Bladder microvascular endothelial cell (primary cell): Measurements from ENCODE around the gene ZNF668. TPM values are rescaled to one million over a fixed set of nuclear protein-coding genes. Genes with fewer than 3 reads are reported as not detected.

Source experiments
- total RNA-seq: library from RNA; depleted of rRNA; stranded (reverse); fragments of >200 nt; gene quantifications from 2 replicates; pipeline ENCODE4 v1.2.3, GENCODE V29; 2014

Gene ZNF668
- 5.7 and 6.3 TPM in 2 replicates for total RNA-seq

GRCh38 chr16:31073970-31074813 lies at the start of gene ZNF668, which contains the start of gene ZNF646:
Gene ZNF668 (minus strand): TSS chr16:31074240. CDS start chr16:31064459, 9,781 bp downstream.
Gene ZNF646 (plus strand): TSS chr16:31074422. CDS start chr16:31076325, 1,903 bp downstream.

DNA sequence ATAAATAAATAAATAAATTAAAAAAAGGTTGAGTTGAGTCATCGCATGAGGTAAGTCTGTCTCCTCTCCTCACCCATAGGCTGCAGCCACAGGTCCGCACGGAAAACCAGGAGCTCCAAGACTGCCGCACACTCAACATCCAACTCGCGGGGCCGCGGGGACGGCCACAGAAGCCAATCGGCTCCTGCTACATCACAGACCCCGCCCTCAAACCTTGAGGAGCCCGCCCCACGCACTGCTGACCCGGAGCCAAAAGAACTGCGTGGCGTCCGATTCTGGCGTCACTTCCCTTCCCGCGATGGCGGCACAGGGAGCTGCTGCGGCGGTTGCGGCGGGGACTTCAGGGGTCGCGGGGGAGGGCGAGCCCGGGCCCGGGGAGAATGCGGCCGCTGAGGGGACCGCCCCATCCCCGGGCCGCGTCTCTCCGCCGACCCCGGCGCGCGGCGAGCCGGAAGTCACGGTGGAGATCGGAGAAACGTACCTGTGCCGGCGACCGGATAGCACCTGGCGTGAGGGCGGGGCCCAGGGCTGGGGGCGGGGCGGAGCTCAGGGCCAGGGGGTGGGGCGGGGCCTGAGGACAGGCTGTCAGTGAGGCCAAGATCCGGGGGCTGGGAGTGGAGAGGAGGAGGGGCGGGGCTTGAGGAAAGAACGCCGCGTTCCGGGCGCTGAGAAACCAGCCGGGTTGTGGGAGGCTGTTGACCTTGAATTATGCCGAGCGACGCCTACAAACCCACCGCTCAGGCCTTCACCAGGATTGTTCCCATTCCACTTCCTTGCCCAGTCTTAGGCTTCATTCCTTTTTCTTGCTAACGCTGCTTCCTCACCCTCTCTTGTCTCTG lies 43.6 kb upstream of the ZNF668 start, which contains the start of gene KAT8:
Gene KAT8 (plus strand): TSS at position 281 of the 839 bp plus-strand sequence. CDS start 18 bp downstream, at position 299.

GRCh38 chr16:31108035-31108793 lies 34.2 kb upstream of the ZNF668 start, which contains the start of gene BCKDK:
Gene BCKDK (plus strand): TSS chr16:31108386. CDS start chr16:31109224, 838 bp downstream.

DNA sequence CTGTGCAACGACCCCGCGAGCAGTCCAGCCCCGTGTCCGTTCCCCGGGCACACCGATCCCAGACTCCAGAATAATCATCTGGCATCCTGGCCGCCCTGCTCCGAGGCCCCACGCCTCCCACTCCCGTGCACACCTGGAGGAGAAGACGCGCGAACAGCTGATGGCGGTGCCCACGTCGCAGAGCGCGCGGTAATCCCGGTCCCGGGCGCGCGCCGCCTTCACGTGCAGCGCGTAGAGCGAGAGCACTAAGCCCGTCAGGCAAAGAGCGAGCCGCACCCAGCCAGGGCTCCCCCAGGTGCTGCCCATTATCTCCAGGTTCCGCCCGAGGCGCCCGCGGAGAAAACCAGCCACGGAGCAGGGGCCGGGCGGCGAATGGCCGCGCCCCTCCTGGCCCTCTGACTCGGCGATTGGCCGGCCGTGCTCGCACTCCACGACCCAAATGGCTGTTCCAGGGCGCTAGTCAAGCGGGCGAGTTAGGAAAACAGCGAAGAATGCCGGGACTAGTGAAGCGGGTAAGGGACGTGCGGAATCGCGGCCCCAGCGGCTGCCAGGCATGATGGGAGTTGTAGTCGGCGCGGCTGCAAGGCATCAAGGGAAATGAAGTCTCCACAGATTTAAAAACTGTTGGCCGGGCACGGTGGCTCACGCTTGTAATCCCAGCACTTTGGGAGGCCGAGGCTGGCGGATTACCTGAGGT lies 20.5 kb upstream of the ZNF668 start, which contains the start of gene VKORC1:
Gene VKORC1 (minus strand): TSS at position 374 of the 697 bp plus-strand sequence. CDS start 68 bp downstream, at position 306.

DNA sequence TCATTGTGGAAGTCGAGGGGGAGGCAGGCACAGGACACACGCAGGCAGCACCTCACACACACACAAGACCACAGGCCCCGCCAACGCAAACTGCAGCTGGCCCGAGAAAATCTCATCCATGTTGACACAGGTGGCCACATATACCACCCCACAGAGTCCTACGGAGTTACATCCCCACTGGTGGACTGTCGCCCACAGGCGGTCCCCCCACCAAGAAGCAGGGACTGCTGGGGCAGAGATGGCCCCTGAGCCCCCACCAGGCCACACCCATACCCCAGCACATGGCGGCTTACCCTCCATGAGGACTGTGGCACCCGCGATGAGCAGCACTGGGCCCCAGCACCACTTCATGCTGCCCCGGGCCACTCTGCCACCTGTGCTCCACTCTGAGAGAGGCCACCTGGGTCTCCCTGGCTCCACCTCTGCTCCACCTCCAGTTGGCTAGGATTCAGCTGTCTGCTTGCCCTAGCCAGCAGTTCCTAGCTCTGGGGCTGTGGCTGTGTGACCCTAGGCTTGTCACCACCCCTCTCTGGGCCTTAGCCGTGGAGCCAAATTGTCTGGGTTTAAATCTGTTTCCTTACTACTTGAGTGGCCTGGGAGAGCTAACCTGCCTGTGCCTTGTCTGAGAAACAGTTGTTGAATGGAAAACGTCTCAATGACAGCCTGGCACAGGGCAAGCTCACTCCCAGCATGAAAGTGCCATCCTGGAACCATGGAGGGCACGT lies 14.6 kb upstream of the ZNF668 start, which contains the start of gene PRSS53:
Gene PRSS53 (minus strand): TSS at position 485 of the 725 bp plus-strand sequence. CDS start 134 bp downstream, at position 351.

GRCh38 chr16:31032736-31033708 lies 41.0 kb downstream of the ZNF668 start, which contains the start of gene STX4:
Gene STX4 (plus strand): TSS chr16:31033558. CDS start chr16:31033806, 248 bp downstream.

Other genes with a start within 250 kb of the ZNF668 start
- gene BCL7C, start 180.2 kb downstream of the ZNF668 start, total RNA-seq: 23.1 and 27.8 TPM in 2 replicates
- under 0.01 and 0.19 TPM in 2 replicates for gene CTF1, start 177.6 kb downstream of the ZNF668 start, total RNA-seq
- gene FBXL19, start 150.7 kb downstream of the ZNF668 start, total RNA-seq: 14.0 and 15.2 TPM in 2 replicates
- 13.5 and 16.0 TPM in 2 replicates for gene ORAI3, start 125.2 kb downstream of the ZNF668 start, total RNA-seq
- gene SETD1A, start 116.5 kb downstream of the ZNF668 start, total RNA-seq: 1.6 and 5.4 TPM in 2 replicates
- gene HSD3B7, start 89.0 kb downstream of the ZNF668 start, total RNA-seq: 17.3 and 22.2 TPM in 2 replicates
- 1.1 TPM in 1 of 2 replicates, not detected in the other for gene STX1B, start 63.6 kb downstream of the ZNF668 start, total RNA-seq
- gene STX4, start 40.7 kb downstream of the ZNF668 start, total RNA-seq: 19.3 and 35.1 TPM in 2 replicates
- 7.8 and 16.0 TPM in 2 replicates for gene ZNF646, start 182 bp upstream of the ZNF668 start, total RNA-seq
- 0.81 and 1.6 TPM in 2 replicates for gene PRSS53, start 14.7 kb upstream of the ZNF668 start, total RNA-seq
- 59.1 and 60.7 TPM in 2 replicates for gene VKORC1, start 20.6 kb upstream of the ZNF668 start, total RNA-seq
- gene BCKDK, start 34.1 kb upstream of the ZNF668 start, total RNA-seq: 12.3 and 19.4 TPM in 2 replicates
- 27.8 and 36.9 TPM in 2 replicates for gene KAT8, start 43.4 kb upstream of the ZNF668 start, total RNA-seq
- gene PRSS8, start 61.5 kb upstream of the ZNF668 start, total RNA-seq: not detected in 2 replicates
- gene PRSS36, start 75.8 kb upstream of the ZNF668 start, total RNA-seq: 0.31 TPM in 1 of 2 replicates, not detected in the other
- 29.5 and 62.4 TPM in 2 replicates for gene FUS, start 105.9 kb upstream of the ZNF668 start, total RNA-seq
- gene PYCARD, start 128.5 kb upstream of the ZNF668 start, total RNA-seq: 39.4 and 93.4 TPM in 2 replicates
- not detected in 2 replicates for gene TRIM72, start 139.9 kb upstream of the ZNF668 start, total RNA-seq
- not detected in 2 replicates for gene PYDC1, start 142.9 kb upstream of the ZNF668 start, total RNA-seq
- gene ITGAM, start 185.7 kb upstream of the ZNF668 start, total RNA-seq: 0.25 TPM in 1 of 2 replicates, not detected in the other